Measurements from ENCODE around the gene DEPDC5.

DNA sequence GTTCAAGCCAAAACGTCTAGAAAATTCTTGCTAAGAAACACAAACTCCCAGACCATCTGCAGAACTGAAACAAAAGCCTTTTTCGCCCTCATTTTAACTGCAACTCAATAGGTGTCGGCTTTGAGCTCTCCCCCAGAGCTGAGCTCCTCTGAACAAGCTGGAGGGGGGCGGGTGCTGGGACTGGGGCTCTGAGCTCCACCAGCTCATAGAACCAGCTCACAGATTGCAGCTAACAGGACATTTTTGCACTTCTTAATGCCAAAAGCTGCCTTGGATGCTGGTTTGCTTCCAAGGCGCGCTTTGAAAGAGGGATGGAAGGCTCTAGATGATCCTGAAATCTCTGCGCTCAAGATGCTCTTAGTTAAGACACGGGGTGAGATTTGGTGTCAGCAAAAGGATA lies 184.5 kb downstream of the DEPDC5 start:
- no peak for TF ChIP-seq CTCF (conservative IDR thresholded peaks at IDR 0.05; ENCODE audit: low read depth, low read length)
- no peak for TF ChIP-seq EZH2 (IDR thresholded peaks at IDR 0.05; ENCODE audit: low read length, unreplicated experiment)
